Measurements from ENCODE around the gene CXCR3.
A peak's percentile ranks its signal among the peaks of the same experiment; 100 is the strongest.
"Not testable (repeated sequence)": the region's sequence is repeated elsewhere in the genome, so short reads cannot be mapped to it uniquely, and the experiment has no call there.

The CXCR3 gene

GRCh38 chrX:71659959-71660358 is 41.6 kb upstream of the CXCR3 start:
- Histone ChIP-seq H3K36me3 (ENCODE audit: insufficient read depth, low read length) (no peaks in the 10 kb centered on the region), H3K4me1 (ENCODE audit: control insufficient read depth, insufficient read depth, low read length) (no peaks in the 10 kb centered on the region)

GRCh38 chrX:71659342-71659741 is 41.0 kb upstream of the CXCR3 start:
- no peak overlapping the region for H3K4me3 ChIP-seq (ENCODE audit: low read length)

More at GRCh38 chrX:71659959-71660358, 41.6 kb upstream of the CXCR3 start:
- H3K9me3 ChIP-seq (replicated peaks; ENCODE audit: low read length), result no peaks in the 10 kb centered on the region
- H3K27me3 ChIP-seq (ENCODE audit: control insufficient read depth, insufficient read depth, low read length), result no peaks in the 10 kb centered on the region
- H3K9ac ChIP-seq (ENCODE audit: low read depth, low read length), result no peak overlapping the region
- no peak overlapping the region for H3K4me2 ChIP-seq (ENCODE audit: low read length)
- H3K4me3 ChIP-seq (ENCODE audit: low read length), result no peak overlapping the region

GRCh38 chrX:71657267-71657666 is 39.0 kb upstream of the CXCR3 start:
- Histone ChIP-seq H3K4me1 (ENCODE audit: control insufficient read depth, insufficient read depth, low read length) (no peaks in the 10 kb centered on the region), H3K4me2 (ENCODE audit: low read length) (no peak overlapping the region), H3K4me3 (ENCODE audit: low read length) (no peak overlapping the region), H3K36me3 (ENCODE audit: insufficient read depth, low read length) (no peaks in the 10 kb centered on the region), H3K27me3 (ENCODE audit: control insufficient read depth, insufficient read depth, low read length) (no peaks in the 10 kb centered on the region), H3K9me3 (replicated peaks; ENCODE audit: low read length) (no peaks in the 10 kb centered on the region), H3K9ac (ENCODE audit: low read depth, low read length) (no peak overlapping the region)

More at GRCh38 chrX:71659342-71659741, 41.0 kb upstream of the CXCR3 start:
- Histone ChIP-seq H3K36me3 (ENCODE audit: insufficient read depth, low read length) (no peaks in the 10 kb centered on the region), H3K9ac (ENCODE audit: low read depth, low read length) (no peak overlapping the region), H3K9me3 (replicated peaks; ENCODE audit: low read length) (no peaks in the 10 kb centered on the region), H3K4me2 (ENCODE audit: low read length) (no peak overlapping the region), H3K4me1 (ENCODE audit: control insufficient read depth, insufficient read depth, low read length) (no peaks in the 10 kb centered on the region), H3K27me3 (ENCODE audit: control insufficient read depth, insufficient read depth, low read length) (no peaks in the 10 kb centered on the region)

DNA sequence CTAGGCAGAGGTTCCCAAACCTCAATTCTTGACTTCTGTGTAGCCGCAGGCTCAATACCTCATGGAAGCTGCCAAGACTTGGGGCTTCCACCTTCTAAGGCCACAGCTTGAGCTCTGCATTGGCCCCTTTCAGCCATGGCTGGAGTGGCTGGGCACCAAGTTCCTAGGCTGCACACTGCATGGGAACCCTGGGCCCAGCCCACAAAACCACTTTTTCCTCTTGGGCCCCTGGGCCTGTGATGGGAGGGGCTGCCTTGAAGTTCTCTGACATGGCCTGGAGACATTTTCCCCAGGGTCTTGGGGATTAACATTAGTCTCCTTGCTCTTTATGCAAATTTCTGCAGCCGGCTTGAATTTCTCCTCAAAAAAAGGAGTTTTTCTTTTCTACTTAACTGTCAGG is 35.0 kb upstream of the CXCR3 start:
- Histone ChIP-seq H3K36me3 (ENCODE audit: insufficient read depth, low read length) (no peaks in the 10 kb centered on the region), H3K4me3 (ENCODE audit: low read length) (no peak overlapping the region), H3K4me1 (ENCODE audit: control insufficient read depth, insufficient read depth, low read length) (no peaks in the 10 kb centered on the region), H3K27me3 (ENCODE audit: control insufficient read depth, insufficient read depth, low read length) (no peaks in the 10 kb centered on the region), H3K9me3 (replicated peaks; ENCODE audit: low read length) (no peaks in the 10 kb centered on the region), H3K4me2 (ENCODE audit: low read length) (no peak overlapping the region), H3K9ac (ENCODE audit: low read depth, low read length) (no peak overlapping the region)

GRCh38 chrX:71652405-71652804 is 34.1 kb upstream of the CXCR3 start:
- no peaks in the 10 kb centered on the region for H3K27me3 ChIP-seq (ENCODE audit: control insufficient read depth, insufficient read depth, low read length)
- no peaks in the 10 kb centered on the region for H3K4me1 ChIP-seq (ENCODE audit: control insufficient read depth, insufficient read depth, low read length)
- H3K9ac ChIP-seq (ENCODE audit: low read depth, low read length), result no peak overlapping the region
- H3K4me3 ChIP-seq (ENCODE audit: low read length), result no peak overlapping the region
- H3K9me3 ChIP-seq (replicated peaks; ENCODE audit: low read length), result no peaks in the 10 kb centered on the region
- no peak overlapping the region for H3K4me2 ChIP-seq (ENCODE audit: low read length)
- no peaks in the 10 kb centered on the region for H3K36me3 ChIP-seq (ENCODE audit: insufficient read depth, low read length)

DNA sequence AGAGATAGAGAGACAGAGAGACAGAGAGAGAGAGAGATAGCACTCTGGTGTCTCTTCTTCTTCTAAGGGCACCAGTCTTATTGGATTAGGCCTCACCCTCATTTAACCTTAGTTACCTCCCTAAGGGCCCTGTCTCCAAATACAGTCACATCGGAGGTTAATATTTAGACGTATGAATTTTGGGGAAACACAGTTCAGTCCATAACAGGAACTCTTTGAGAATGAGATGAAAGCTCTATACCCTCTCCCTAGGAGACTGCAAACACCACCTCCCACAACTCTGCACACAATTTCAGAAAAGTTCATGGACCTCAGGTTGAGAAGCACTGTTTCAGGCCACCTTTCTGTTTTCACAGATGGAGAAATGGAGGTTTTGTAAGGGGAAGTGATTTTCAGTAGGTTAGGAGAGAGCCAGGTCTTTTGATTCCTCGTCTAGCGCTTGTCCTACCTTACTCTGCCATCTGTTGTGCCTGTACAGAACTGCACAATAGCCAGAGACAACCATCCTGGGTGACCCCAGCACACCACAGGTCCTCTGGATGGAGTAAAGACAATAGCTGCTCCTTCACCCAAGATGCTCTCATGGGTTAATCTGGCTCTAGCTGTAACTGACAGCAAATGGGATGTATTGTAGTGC is 32.1 kb upstream of the CXCR3 start:
- no peaks in the 10 kb centered on the region for H3K4me1 ChIP-seq (ENCODE audit: control insufficient read depth, insufficient read depth, low read length)
- H3K9me3 ChIP-seq (replicated peaks; ENCODE audit: low read length), result no peaks in the 10 kb centered on the region
- no peak overlapping the region for H3K9ac ChIP-seq (ENCODE audit: low read depth, low read length)
- H3K27me3 ChIP-seq (ENCODE audit: control insufficient read depth, insufficient read depth, low read length), result no peaks in the 10 kb centered on the region
- no peak overlapping the region for H3K4me2 ChIP-seq (ENCODE audit: low read length)
- H3K36me3 ChIP-seq (ENCODE audit: insufficient read depth, low read length), result no peaks in the 10 kb centered on the region
- no peak overlapping the region for H3K4me3 ChIP-seq (ENCODE audit: low read length)

DNA sequence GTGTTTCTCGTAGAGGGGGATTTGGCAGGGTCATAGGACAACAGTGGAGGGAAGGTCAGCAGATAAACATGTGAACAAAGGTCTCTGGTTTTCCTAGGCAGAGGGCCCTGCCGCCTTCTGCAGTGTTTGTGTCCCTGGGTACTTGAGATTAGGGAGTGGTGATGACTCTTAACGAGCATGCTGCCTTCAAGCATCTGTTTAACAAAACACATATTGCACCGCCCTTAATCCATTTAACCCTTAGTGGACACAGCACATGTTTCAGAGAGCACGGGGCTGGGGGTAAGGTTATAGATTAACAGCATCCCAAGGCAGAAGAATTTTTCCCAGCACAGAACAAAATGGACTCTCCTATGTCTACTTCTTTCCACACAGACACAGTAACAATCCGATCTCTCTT is 26.1 kb upstream of the CXCR3 start:
- not testable (repeated sequence) for H3K4me2 ChIP-seq (ENCODE audit: low read length); H3K36me3 ChIP-seq (ENCODE audit: insufficient read depth, low read length); H3K27me3 ChIP-seq (ENCODE audit: control insufficient read depth, insufficient read depth, low read length); H3K4me1 ChIP-seq (ENCODE audit: control insufficient read depth, insufficient read depth, low read length); H3K4me3 ChIP-seq (ENCODE audit: low read length); H3K9me3 ChIP-seq (replicated peaks; ENCODE audit: low read length); H3K9ac ChIP-seq (ENCODE audit: low read depth, low read length)

DNA sequence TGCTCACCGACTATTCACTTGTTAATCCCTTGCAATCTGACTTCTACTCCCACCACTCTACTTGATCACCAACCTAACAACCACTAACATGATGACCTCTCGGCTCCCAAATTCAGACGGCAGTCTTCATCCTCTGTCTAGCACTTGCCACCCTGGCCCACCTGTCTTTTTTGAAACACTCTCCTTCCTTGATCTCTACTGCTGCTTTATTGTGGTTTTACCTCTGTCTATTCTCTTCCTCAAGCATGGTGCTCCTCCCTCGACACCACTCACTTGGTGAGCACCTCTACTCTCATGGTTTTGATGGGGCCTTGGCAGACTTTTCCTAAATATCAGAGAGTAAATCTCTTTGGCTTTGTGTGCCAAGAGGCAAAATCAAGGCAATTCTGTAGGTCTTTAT is 21.7 kb upstream of the CXCR3 start:
- no peaks in the 10 kb centered on the region for H3K36me3 ChIP-seq (ENCODE audit: insufficient read depth, low read length)
- peaks cover 16% of the 10 kb centered on the region for H3K4me1 ChIP-seq (ENCODE audit: control insufficient read depth, insufficient read depth, low read length)
- H3K4me2 ChIP-seq (ENCODE audit: low read length), result no peak overlapping the region

DNA sequence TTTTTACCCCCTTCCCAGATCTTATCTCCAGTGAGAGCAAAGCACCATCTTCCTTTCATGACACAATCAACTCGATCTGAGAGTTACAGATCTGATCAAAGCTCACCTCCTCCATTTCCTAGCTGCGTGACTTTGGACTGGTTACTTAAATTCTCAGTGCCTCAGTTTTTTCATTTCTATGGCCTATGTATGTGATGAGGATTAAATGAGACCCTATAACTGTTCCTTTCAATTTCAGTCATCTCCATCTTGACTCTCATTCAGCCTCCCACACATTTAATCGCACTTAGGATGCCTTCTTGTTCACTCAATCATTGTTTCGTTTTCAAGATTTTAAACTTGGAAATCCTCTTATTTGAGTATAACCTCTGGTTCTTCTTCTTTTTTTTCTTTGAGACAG is 20.1 kb upstream of the CXCR3 start:
- no peak overlapping the region for H3K4me3 ChIP-seq (ENCODE audit: low read length)

More for the DNA sequence above, 21.7 kb upstream of the CXCR3 start:
- no peaks in the 10 kb centered on the region for H3K27me3 ChIP-seq (ENCODE audit: control insufficient read depth, insufficient read depth, low read length)
- H3K4me3 ChIP-seq (ENCODE audit: low read length), result no peak overlapping the region
- no peak overlapping the region for H3K9ac ChIP-seq (ENCODE audit: low read depth, low read length)
- no peaks in the 10 kb centered on the region for H3K9me3 ChIP-seq (replicated peaks; ENCODE audit: low read length)

DNA sequence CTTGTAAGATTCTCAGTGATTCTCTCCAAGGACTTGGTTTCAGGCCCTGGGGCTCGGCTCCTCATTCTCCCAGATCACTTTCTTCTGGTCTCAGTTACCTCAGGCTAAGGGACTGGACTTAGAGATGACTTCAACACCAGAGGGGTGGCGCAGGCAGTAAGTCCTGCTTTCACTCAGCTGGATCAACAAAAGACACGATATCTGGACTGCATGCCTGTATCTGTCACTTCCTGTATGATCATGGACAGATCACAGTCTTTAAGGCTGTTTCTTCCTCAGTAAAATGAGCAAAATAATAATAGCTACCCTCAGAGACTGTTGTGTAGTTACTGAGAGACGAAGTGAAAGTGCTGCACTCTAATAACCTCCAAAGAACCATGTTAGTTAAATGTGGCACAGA is 19.5 kb upstream of the CXCR3 start:
- Histone ChIP-seq H3K27me3 (ENCODE audit: control insufficient read depth, insufficient read depth, low read length) (no peaks in the 10 kb centered on the region), H3K36me3 (ENCODE audit: insufficient read depth, low read length) (no peaks in the 10 kb centered on the region), H3K9ac (ENCODE audit: low read depth, low read length) (peak overlapping the region; percentile 14), H3K9me3 (replicated peaks; ENCODE audit: low read length) (no peaks in the 10 kb centered on the region), H3K4me3 (ENCODE audit: low read length) (peak overlapping the region; percentile 0), H3K4me2 (ENCODE audit: low read length) (peak overlapping the region; percentile 34), H3K4me1 (ENCODE audit: control insufficient read depth, insufficient read depth, low read length) (peaks cover 16% of the 10 kb centered on the region)

More for the DNA sequence above, 20.1 kb upstream of the CXCR3 start:
- peak overlapping the region; percentile 14 for H3K9ac ChIP-seq (ENCODE audit: low read depth, low read length)
- H3K4me2 ChIP-seq (ENCODE audit: low read length), result peak overlapping the region; percentile 34
- H3K9me3 ChIP-seq (replicated peaks; ENCODE audit: low read length), result no peaks in the 10 kb centered on the region
- no peaks in the 10 kb centered on the region for H3K36me3 ChIP-seq (ENCODE audit: insufficient read depth, low read length)
- peaks cover 16% of the 10 kb centered on the region for H3K4me1 ChIP-seq (ENCODE audit: control insufficient read depth, insufficient read depth, low read length)
- H3K27me3 ChIP-seq (ENCODE audit: control insufficient read depth, insufficient read depth, low read length), result no peaks in the 10 kb centered on the region

GRCh38 chrX:71637253-71637618 is 18.9 kb upstream of the CXCR3 start:
- no peak overlapping the region for H3K9ac ChIP-seq (ENCODE audit: low read depth, low read length)
- H3K4me2 ChIP-seq (ENCODE audit: low read length), result no peak overlapping the region
- H3K27me3 ChIP-seq (ENCODE audit: control insufficient read depth, insufficient read depth, low read length), result no peaks in the 10 kb centered on the region
- H3K4me3 ChIP-seq (ENCODE audit: low read length), result no peak overlapping the region
- peaks cover 16% of the 10 kb centered on the region for H3K4me1 ChIP-seq (ENCODE audit: control insufficient read depth, insufficient read depth, low read length)
- no peaks in the 10 kb centered on the region for H3K9me3 ChIP-seq (replicated peaks; ENCODE audit: low read length)
- H3K36me3 ChIP-seq (ENCODE audit: insufficient read depth, low read length), result no peaks in the 10 kb centered on the region

DNA sequence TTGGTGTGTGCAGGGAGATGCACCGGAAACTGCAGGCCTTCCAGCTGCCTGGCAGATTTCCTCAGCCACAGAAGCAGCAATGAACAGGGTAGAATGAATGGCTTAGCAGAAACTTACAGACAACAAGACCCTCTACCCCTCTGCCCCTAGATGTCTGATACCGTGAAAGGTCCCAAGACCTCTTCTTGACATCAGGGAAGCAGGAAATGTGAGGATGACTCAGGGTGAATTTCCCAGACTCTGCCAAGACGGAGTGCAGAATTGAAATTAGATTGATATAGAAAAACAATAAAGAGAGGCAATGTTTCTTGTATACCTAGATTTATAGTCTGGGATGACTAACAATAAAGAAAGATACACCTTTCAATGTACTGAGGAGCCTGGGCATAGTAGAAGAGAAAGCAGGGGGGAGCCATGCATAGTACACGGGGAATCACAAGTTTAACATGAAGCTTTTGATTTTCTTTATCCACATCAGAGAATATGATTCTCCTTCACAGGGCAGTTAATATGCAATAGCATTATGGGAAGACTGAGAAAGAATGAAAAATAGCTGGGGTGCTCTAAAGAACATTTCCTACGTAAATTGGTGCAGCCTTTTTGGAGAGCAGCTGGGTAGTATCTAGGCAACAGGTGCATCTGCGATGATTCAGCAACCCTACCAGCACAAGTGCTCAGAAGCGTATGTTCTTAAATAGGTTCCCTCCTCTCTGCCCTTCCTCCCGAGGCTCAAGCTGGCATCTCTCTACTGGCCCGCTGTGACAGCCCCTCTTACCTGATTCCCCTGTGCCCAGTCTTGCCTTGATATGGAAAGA is 18.3 kb upstream of the CXCR3 start:
- no peaks in the 10 kb centered on the region for H3K36me3 ChIP-seq (ENCODE audit: insufficient read depth, low read length)
- H3K4me1 ChIP-seq (ENCODE audit: control insufficient read depth, insufficient read depth, low read length), result peaks cover 16% of the 10 kb centered on the region
- H3K4me3 ChIP-seq (ENCODE audit: low read length), result no peak overlapping the region

More for the DNA sequence above, 18.3 kb upstream of the CXCR3 start:
- Histone ChIP-seq H3K27me3 (ENCODE audit: control insufficient read depth, insufficient read depth, low read length) (no peaks in the 10 kb centered on the region), H3K9me3 (replicated peaks; ENCODE audit: low read length) (no peaks in the 10 kb centered on the region), H3K9ac (ENCODE audit: low read depth, low read length) (no peak overlapping the region), H3K4me2 (ENCODE audit: low read length) (no peak overlapping the region)

All from skeletal muscle satellite cell (primary cell).